K562 (cell line): Measurements from ENCODE around the gene FKRP. TPM values are rescaled to one million over a fixed set of nuclear protein-coding genes. Genes with fewer than 3 reads are reported as not detected.

ENCODE experiments used
- CBX1 ChIP-seq: sonication (generic); IDR thresholded peaks from 2 replicates; pipeline ENCODE4 v1.6.1; 2016; ENCODE audit warnings: antibody characterized with exemption, low read depth, mild to moderate bottlenecking
- CC2D1A ChIP-seq: fragments of 450-650 bp; IDR thresholded peaks from 2 replicates; pipeline ENCODE4 v1.6.1; 2017; ENCODE audit warnings: mild to moderate bottlenecking
- CREM ChIP-seq: IDR thresholded peaks from 2 replicates; pipeline ENCODE4 v1.6.1; 2014; ENCODE audit warnings: antibody characterized with exemption, low read depth
- EP400 ChIP-seq: fragments of 450-650 bp; IDR thresholded peaks from 2 replicates; pipeline ENCODE4 v1.6.1; 2017; ENCODE audit warnings: antibody characterized with exemption, mild to moderate bottlenecking, moderate library complexity
- MAFF ChIP-seq: IDR thresholded peaks from 2 replicates; pipeline ENCODE4 v1.6.1; 2012; ENCODE audit warnings: low read length, improper control_type of control experiment
- MTA2 ChIP-seq: fragments of 450-650 bp; IDR thresholded peaks from 2 replicates; pipeline ENCODE4 v1.6.1; 2016; ENCODE audit warnings: low read depth
- MTF1 ChIP-seq: fragments of 250-450 bp; sonication (Bioruptor Pico); IDR thresholded peaks from 2 replicates; pipeline ENCODE4 v1.9.0; 2021; ENCODE audit warnings: moderate library complexity, mild to moderate bottlenecking, inconsistent platforms, borderline replicate concordance
- NFATC3 ChIP-seq: fragments of 450-650 bp; IDR thresholded peaks from 2 replicates; pipeline ENCODE4 v1.6.1; 2017; ENCODE audit warnings: mild to moderate bottlenecking
- RUNX1 ChIP-seq: sonication (generic); IDR thresholded peaks from 2 replicates; pipeline ENCODE4 v1.6.1; 2016; ENCODE audit warnings: antibody characterized with exemption, low read depth
- SETDB1 ChIP-seq: IDR thresholded peaks from one replicate; pipeline ENCODE4 v1.6.1; 2012; ENCODE audit warnings: low read length, control low read depth, inconsistent platforms
- SLC30A9 ChIP-seq: fragments of 250-450 bp; sonication (Bioruptor Pico); IDR thresholded peaks from 2 replicates; pipeline ENCODE4 v1.8.0; 2022; ENCODE audit warnings: mild to moderate bottlenecking, moderate library complexity
- TAF9B ChIP-seq: fragments of 450-650 bp; IDR thresholded peaks from 2 replicates; pipeline ENCODE4 v1.6.1; 2018; ENCODE audit warnings: mild to moderate bottlenecking; ENCODE audit not compliant: partially characterized antibody
- TARDBP ChIP-seq: fragments of 450-650 bp; IDR thresholded peaks from 2 replicates; pipeline ENCODE4 v1.6.1; 2016
- ZFPM2 ChIP-seq: fragments of 250-450 bp; sonication (Bioruptor Pico); IDR thresholded peaks from 2 replicates; pipeline ENCODE4 v1.5.1; 2022; ENCODE audit warnings: mild to moderate bottlenecking
- polyA plus RNA-seq, 8 experiments: library from polyadenylated mRNA; depleted of rRNA in 4 of 8; stranded (reverse) in 5 of 8; unstranded in 3 of 8; fragments of >200 nt; fragmentation: Nextera tagmentation in 2 of 8; fragmentation: Illumina TruSeq in 1 of 8; extraction: Ambion mirVana in 2 of 8; extraction: Trizol in 1 of 8; gene quantifications; 2 replicates each; pipeline versions ENCODE4 v1.2.1 to v1.2.3, GENCODE V29; 2011 to 2014; ENCODE audit warnings: inconsistent platforms in 1 of 8, missing spikeins in 1 of 8
- total RNA-seq, 7 experiments: library from RNA; depleted of rRNA in 6 of 7; stranded (reverse); fragments of >200 nt in 6 of 7; fragmentation: Illumina TruSeq in 2 of 7; extraction: Trizol in 2 of 7; gene quantifications; 2 replicates each; pipeline versions ENCODE4 v1.2.1 to v1.2.3, GENCODE V29; 2011 to 2021; ENCODE audit warnings: low replicate concordance in 1 of 7
- TF ChIP-seq, protein P1 (sequence below): IDR thresholded peaks from 2 replicates; pipeline ENCODE4 v1.6.1; 2011; ENCODE audit warnings: borderline replicate concordance, low read depth, mild to moderate bottlenecking, moderate library complexity, low read length; ENCODE audit not compliant: insufficient read depth, poor library complexity, severe bottlenecking
- TF ChIP-seq, protein P2 (sequence below): sonication (generic); formaldehyde crosslinking; IDR thresholded peaks from 2 replicates; pipeline ENCODE4 v1.8.0; 2022; ENCODE audit warnings: mild to moderate bottlenecking, missing genetic modification reagents
- TF ChIP-seq, protein P3 (sequence below): fragments of 450-650 bp; IDR thresholded peaks from 2 replicates; pipeline ENCODE4 v1.6.1; 2016
- TF ChIP-seq, protein P4 (sequence below): fragments of 450-650 bp; IDR thresholded peaks from 2 replicates; pipeline ENCODE4 v1.6.1; 2018; ENCODE audit not compliant: partially characterized antibody
- TF ChIP-seq, protein P5 (sequence below), 3 experiments: IDR thresholded peaks in 2 of 3; conservative IDR thresholded peaks in 1 of 3; 2 replicates each; pipeline ENCODE4 v1.5.1; 2011 to 2012; ENCODE audit warnings: low read length in 3 of 3, mild to moderate bottlenecking in 3 of 3, control low read depth in 2 of 3, improper control_type of control experiment in 1 of 3, inconsistent platforms in 1 of 3, low read depth in 1 of 3, mixed read lengths in 1 of 3, moderate library complexity in 1 of 3; ENCODE audit not compliant: insufficient read depth in 2 of 3

Gene FKRP
- total and polyA plus RNA-seq, 9 of the 15 experiments (the other 6 are each of a cell fraction or from before 2014, with no cell fraction given) = 0.68 to 16.1 (median 6.5) TPM

DNA sequence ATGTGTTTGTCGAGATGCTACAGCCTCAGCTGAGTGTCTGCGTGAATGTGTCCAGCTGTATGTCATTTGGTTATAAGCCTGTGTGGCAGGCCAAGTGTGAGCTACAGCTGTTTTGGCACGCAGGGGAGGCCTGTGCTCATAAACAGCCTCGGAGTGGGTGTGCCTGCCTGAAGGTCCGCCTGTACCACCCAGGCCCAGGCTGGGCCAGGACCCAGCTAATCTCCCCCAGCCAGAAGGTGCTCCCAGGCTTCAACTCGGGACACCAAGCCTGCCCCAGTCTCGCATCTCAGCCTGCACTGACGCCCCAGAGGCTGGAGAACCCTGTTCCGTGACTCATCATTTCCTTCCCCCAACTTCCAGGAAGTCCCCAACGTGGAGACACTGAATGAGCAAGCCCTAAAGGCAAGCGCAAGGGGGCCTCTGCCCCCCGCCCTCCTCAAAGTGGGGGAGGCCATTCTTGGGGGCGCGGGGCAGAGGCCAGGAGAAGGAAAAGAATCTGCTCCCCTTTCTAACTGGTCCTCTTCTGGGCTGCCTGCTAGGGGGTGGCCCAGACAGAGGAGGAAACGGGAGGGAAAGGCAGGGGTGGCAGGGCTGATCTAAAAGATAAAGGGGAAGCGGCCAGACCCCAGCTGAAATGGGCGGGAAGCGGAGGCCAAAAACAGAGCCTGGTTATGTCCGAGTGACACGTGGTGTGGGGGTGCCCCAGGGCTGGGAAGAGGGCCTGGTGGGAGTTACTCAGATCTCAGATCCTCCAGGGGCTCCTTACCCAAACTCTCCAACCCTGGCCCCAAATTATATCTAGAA is 40.6 kb downstream of the FKRP start (continued):
- 0 out of 2 replicates have a peak, but pooled peaks have one; percentile 30 for TF ChIP-seq CBX1
- 0 out of 2 replicates have a peak, but pooled peaks have one; percentile 21 for TF ChIP-seq CC2D1A
- TF ChIP-seq, protein P1, sequence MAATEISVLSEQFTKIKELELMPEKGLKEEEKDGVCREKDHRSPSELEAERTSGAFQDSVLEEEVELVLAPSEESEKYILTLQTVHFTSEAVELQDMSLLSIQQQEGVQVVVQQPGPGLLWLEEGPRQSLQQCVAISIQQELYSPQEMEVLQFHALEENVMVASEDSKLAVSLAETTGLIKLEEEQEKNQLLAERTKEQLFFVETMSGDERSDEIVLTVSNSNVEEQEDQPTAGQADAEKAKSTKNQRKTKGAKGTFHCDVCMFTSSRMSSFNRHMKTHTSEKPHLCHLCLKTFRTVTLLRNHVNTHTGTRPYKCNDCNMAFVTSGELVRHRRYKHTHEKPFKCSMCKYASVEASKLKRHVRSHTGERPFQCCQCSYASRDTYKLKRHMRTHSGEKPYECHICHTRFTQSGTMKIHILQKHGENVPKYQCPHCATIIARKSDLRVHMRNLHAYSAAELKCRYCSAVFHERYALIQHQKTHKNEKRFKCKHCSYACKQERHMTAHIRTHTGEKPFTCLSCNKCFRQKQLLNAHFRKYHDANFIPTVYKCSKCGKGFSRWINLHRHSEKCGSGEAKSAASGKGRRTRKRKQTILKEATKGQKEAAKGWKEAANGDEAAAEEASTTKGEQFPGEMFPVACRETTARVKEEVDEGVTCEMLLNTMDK = peak; percentile 67
- TF ChIP-seq, protein P2, sequence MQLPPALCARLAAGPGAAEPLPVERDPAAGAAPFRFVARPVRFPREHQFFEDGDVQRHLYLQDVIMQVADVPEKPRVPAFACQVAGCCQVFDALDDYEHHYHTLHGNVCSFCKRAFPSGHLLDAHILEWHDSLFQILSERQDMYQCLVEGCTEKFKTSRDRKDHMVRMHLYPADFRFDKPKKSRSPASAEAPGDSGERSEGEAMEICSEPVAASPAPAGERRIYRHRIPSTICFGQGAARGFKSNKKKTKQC (CRISPR knock-in tag) = no peak; the same call in 1 of the 2 replicates
- peak; percentile 89 for TF ChIP-seq MAFF
- no peak for TF ChIP-seq ZFPM2
- peak; percentile 60 for TF ChIP-seq MTA2
- TF ChIP-seq MTF1 = no peak
- TF ChIP-seq NFATC3 = peak; percentile 85
- no peak for TF ChIP-seq RUNX1
- no peak for TF ChIP-seq SLC30A9
- no peak for TF ChIP-seq SETDB1
- peak; percentile 98 for TF ChIP-seq EP400
- no peak; the same call in 1 of the 2 replicates for TF ChIP-seq TARDBP
- TF ChIP-seq, protein P3, sequence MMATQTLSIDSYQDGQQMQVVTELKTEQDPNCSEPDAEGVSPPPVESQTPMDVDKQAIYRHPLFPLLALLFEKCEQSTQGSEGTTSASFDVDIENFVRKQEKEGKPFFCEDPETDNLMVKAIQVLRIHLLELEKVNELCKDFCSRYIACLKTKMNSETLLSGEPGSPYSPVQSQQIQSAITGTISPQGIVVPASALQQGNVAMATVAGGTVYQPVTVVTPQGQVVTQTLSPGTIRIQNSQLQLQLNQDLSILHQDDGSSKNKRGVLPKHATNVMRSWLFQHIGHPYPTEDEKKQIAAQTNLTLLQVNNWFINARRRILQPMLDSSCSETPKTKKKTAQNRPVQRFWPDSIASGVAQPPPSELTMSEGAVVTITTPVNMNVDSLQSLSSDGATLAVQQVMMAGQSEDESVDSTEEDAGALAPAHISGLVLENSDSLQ = peak; percentile 42; the same call in 1 of the 2 replicates
- TF ChIP-seq, protein P4, sequence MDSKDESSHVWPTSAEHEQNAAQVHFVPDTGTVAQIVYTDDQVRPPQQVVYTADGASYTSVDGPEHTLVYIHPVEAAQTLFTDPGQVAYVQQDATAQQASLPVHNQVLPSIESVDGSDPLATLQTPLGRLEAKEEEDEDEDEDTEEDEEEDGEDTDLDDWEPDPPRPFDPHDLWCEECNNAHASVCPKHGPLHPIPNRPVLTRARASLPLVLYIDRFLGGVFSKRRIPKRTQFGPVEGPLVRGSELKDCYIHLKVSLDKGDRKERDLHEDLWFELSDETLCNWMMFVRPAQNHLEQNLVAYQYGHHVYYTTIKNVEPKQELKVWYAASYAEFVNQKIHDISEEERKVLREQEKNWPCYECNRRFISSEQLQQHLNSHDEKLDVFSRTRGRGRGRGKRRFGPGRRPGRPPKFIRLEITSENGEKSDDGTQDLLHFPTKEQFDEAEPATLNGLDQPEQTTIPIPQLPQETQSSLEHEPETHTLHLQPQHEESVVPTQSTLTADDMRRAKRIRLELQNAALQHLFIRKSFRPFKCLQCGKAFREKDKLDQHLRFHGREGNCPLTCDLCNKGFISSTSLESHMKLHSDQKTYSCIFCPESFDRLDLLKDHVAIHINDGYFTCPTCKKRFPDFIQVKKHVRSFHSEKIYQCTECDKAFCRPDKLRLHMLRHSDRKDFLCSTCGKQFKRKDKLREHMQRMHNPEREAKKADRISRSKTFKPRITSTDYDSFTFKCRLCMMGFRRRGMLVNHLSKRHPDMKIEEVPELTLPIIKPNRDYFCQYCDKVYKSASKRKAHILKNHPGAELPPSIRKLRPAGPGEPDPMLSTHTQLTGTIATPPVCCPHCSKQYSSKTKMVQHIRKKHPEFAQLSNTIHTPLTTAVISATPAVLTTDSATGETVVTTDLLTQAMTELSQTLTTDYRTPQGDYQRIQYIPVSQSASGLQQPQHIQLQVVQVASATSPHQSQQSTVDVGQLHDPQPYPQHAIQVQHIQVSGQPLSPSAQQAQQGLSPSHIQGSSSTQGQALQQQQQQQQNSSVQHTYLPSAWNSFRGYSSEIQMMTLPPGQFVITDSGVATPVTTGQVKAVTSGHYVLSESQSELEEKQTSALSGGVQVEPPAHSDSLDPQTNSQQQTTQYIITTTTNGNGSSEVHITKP = peak; percentile 90
- peak; percentile 52 for TF ChIP-seq CREM
- TF ChIP-seq, protein P5, sequence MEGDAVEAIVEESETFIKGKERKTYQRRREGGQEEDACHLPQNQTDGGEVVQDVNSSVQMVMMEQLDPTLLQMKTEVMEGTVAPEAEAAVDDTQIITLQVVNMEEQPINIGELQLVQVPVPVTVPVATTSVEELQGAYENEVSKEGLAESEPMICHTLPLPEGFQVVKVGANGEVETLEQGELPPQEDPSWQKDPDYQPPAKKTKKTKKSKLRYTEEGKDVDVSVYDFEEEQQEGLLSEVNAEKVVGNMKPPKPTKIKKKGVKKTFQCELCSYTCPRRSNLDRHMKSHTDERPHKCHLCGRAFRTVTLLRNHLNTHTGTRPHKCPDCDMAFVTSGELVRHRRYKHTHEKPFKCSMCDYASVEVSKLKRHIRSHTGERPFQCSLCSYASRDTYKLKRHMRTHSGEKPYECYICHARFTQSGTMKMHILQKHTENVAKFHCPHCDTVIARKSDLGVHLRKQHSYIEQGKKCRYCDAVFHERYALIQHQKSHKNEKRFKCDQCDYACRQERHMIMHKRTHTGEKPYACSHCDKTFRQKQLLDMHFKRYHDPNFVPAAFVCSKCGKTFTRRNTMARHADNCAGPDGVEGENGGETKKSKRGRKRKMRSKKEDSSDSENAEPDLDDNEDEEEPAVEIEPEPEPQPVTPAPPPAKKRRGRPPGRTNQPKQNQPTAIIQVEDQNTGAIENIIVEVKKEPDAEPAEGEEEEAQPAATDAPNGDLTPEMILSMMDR (IDR thresholded peaks at IDR 0.05 in 2 of 3, conservative IDR thresholded peaks at IDR 0.05 in 1 of 3; ENCODE audit: insufficient read depth in 2 of 3, low read depth in 1 of 3, low read length in 3 of 3) = 0 out of 6 replicates have a peak, but pooled peaks of 1 of the 3 experiments have one; percentile 19
- TF ChIP-seq TAF9B = peak; percentile 100
